Coronary artery (tissue), 2 donors: Measurements from ENCODE around the gene BLCAP.
"Not testable (repeated sequence)": the region's sequence is repeated elsewhere in the genome, so short reads cannot be mapped to it uniquely, and the experiment has no call there.

Source experiments
- DNase-seq: peaks from one replicate; pipeline ENCODE4 v3.0.0-alpha.2; 2017; ENCODE audit warnings: low spot score
- H3K27ac ChIP-seq, 2 donors: fragments of 200-600 bp; sonication (generic); one replicate each; pipeline ENCODE4 v1.5.1; 2016 to 2019
- H3K4me3 ChIP-seq: fragments of 200-600 bp; sonication (generic); 2 replicates; pipeline ENCODE4 v1.5.1; 2016; ENCODE audit warnings: mild to moderate bottlenecking, moderate library complexity
- TF ChIP-seq, protein P1 (sequence below): fragments of 200-600 bp; sonication (generic); IDR thresholded peaks from one replicate; pipeline ENCODE4 v1.5.1; 2019; ENCODE audit warnings: antibody characterized with exemption

BLCAP gene

DNA sequence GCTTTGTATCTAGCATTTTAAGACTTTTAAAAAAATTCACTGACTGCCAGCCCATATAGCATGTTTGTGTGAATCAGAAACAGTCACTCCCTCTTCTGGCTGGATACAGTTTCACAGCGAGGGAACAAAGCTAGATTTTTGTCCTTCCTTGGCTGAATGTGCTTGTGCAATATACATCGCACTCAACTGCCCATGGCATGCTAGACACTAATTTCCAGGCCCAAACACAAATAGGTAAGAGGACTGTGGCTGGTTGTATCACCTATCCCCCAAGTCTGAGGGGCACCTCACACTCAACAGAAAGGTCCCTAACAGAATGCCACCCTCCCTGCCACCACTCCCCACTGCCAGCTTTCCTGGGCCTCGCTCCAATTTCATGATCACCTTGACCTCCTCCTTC lies 16.2 kb upstream of the BLCAP start:
- Histone ChIP-seq H3K4me3 (no peak overlapping the region), H3K27ac (no peak overlapping the region)
- TF ChIP-seq, protein P1, sequence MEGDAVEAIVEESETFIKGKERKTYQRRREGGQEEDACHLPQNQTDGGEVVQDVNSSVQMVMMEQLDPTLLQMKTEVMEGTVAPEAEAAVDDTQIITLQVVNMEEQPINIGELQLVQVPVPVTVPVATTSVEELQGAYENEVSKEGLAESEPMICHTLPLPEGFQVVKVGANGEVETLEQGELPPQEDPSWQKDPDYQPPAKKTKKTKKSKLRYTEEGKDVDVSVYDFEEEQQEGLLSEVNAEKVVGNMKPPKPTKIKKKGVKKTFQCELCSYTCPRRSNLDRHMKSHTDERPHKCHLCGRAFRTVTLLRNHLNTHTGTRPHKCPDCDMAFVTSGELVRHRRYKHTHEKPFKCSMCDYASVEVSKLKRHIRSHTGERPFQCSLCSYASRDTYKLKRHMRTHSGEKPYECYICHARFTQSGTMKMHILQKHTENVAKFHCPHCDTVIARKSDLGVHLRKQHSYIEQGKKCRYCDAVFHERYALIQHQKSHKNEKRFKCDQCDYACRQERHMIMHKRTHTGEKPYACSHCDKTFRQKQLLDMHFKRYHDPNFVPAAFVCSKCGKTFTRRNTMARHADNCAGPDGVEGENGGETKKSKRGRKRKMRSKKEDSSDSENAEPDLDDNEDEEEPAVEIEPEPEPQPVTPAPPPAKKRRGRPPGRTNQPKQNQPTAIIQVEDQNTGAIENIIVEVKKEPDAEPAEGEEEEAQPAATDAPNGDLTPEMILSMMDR = no peak
- DNase-seq = no peak

DNA sequence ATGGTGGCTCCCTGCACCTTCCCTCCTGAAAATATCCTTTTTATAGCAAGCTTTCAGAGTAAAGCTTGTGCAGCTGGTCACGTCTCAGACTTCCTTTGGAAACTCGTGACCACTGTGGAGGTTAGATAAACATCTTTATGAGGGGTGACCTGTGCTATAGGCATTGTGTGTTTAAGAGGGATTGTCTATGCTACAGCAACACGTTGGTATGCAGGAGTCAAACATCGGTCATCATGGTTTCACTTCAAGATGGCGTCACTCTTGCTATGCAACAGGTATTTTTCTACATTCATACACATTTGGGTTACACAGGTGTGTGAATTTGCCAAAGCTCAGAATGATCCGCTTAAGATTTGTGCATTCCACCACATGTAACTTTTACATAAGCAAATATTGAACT lies 14.6 kb upstream of the BLCAP start:
- Histone ChIP-seq H3K27ac (no peak overlapping the region), H3K4me3 (no peak overlapping the region)
- DNase-seq = no peak
- TF ChIP-seq, protein P1 = no peak

DNA sequence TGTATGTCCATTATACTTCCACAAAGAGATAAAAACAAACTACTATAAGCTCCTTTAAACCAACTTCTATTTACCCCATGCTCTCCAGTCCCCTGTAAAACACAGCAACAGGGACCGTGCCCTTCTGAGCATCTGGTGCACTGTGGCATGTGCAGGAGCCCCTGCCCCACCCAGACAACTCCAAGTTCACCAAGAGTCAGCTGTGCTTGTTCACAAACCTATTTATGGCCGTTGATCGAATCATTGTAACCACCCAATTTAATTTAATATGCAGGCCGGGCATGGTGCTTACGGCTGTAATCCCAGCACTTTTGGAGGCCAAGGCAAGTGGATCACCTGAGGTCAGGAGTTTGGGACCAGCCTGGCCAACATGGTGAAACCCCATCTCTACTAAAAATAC lies 13.7 kb upstream of the BLCAP start:
- TF ChIP-seq, protein P1 = no peak
- no peak for DNase-seq
- no peak overlapping the region for H3K27ac ChIP-seq
- no peak overlapping the region for H3K4me3 ChIP-seq

DNA sequence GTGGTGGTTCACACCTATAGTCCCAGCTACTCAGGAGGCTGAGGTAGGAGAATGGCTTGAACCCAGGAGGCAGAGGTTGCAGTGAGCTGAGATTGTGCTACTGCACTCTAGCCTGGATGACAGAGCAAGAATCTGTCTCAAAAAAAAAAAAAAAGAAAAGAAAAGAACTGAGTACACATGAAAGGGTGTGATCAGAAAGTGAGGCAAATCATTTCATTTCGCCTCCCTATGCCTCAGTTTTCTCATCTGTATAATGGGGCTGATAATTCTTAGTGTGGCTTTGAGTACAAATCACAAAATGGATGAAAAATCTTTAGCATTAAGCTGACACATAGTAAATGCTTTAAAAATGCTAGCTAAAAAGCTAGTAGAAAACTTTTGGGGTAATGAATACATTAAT lies 13.2 kb upstream of the BLCAP start:
- H3K27ac ChIP-seq, H3K4me3 ChIP-seq, DNase-seq: not testable (repeated sequence)

DNA sequence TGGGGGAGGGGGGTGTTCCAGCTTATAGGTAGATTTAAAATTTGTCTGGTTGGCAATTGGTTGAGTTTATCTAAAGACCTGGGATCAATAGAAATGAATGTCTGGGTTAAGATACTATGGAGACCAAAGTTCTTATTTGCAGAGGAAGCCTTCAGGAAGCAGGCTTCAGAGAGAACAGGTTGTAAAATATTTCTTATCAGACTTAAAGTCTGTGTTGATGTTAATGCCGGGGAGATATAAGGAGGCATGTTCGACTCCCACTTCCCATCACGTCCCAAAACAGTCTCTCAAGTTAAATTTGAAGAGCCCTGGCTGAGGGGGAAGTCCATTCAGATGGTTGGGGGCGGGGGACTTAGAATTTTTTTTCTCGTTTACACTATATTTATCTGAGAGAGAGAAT lies 12.3 kb upstream of the BLCAP start:
- DNase-seq = peak; percentile 7
- H3K4me3 ChIP-seq = no peak overlapping the region
- no peak overlapping the region for H3K27ac ChIP-seq
- TF ChIP-seq, protein P1 = no peak

DNA sequence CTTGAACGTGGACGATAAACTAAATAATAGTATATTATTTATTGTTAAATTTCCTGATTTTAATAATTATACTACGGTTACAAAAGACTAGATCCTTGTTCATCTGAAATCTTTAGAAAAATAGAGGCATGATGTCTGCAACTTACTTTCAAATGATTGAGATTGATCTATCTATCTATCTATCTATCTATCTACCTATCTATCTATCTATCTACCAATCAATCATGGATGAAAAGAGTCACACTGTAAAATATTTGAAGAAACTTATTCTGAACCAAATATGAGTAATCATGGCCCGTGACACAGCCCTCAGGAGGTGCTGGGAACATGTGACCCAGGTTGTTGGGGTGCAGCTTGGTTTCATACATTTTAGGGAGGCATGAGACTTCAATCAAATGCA lies 11.7 kb upstream of the BLCAP start:
- Histone ChIP-seq H3K4me3 (no peak overlapping the region), H3K27ac (no peak overlapping the region)
- TF ChIP-seq, protein P1 = no peak
- peak; percentile 2 for DNase-seq

DNA sequence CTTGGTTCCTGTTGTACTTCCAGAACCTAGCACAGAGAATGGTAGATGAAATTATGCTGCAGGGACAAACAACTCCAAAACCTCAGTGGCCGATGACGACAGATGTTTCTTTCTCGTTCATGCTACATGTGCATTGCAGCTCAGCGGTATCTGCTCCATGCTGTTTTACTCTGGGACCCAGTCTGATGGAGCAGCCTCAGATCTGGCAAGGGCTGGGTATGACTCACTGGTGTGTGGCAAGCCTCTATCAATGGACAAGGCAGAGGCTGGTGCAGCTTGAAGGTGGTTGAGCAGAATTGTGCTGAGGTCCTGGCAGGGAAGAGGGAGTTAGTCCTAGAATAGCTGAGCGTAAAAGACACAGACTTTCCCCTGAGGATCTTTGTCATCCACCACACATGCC lies 10.3 kb upstream of the BLCAP start:
- H3K4me3 ChIP-seq = no peak overlapping the region
- DNase-seq = peak; percentile 55
- no peak overlapping the region for H3K27ac ChIP-seq
- TF ChIP-seq, protein P1 = no peak

DNA sequence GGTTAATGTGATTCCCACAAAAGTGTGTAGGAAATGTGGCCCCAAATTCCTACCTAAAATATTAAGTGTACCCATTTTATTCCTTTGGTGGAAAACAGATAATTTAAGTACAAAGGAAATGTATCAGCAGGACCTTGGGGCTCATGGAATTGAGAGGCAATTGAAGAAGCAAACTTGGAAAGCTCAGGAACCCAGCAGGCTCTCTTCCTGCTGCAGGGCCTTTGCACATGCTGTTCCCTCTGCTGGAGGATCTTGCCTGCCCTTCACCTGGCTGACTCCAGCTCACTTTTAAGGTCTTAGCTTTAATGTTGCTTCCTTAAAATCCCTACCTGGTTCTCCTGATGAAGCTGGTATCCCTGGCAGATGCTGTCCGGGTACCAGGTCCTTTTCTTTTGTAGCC lies 9.8 kb upstream of the BLCAP start:
- peak; percentile 5 for DNase-seq
- no peak overlapping the region for H3K4me3 ChIP-seq
- TF ChIP-seq, protein P1 = no peak
- H3K27ac ChIP-seq = no peak overlapping the region
